K562 (cell line): Measurements from ENCODE around the gene IER3IP1. TPM values are rescaled to one million over a fixed set of nuclear protein-coding genes. Genes with fewer than 3 reads are reported as not detected.

Source experiments
- ATF7 ChIP-seq: fragments of 450-650 bp; IDR thresholded peaks from 2 replicates; pipeline ENCODE4 v1.7.1; 2014; ENCODE audit warnings: mild to moderate bottlenecking, moderate library complexity
- C11orf30 ChIP-seq: fragments of 450-650 bp; IDR thresholded peaks from 2 replicates; pipeline ENCODE4 v1.6.1; 2016; ENCODE audit warnings: low read depth, mild to moderate bottlenecking
- CBX5 ChIP-seq: IDR thresholded peaks from 2 replicates; pipeline ENCODE4 v1.6.1; 2014; ENCODE audit warnings: low read depth, borderline replicate concordance
- DDX20 ChIP-seq: fragments of 450-650 bp; IDR thresholded peaks from 2 replicates; pipeline ENCODE4 v1.6.1; 2016; ENCODE audit warnings: missing genetic modification characterization, low read depth, mild to moderate bottlenecking, missing compliant biosample characterization, moderate library complexity
- FOXK1 ChIP-seq: sonication (generic); formaldehyde crosslinking; IDR thresholded peaks from 2 replicates; pipeline ENCODE4 v1.8.0; 2022; ENCODE audit warnings: missing genetic modification reagents, mild to moderate bottlenecking, borderline replicate concordance
- GMEB1 ChIP-seq: fragments of 250-450 bp; sonication (Bioruptor Pico); IDR thresholded peaks from 2 replicates; pipeline ENCODE4 v1.4.0; 2020; ENCODE audit warnings: mild to moderate bottlenecking
- JUND ChIP-seq, 2 experiments: IDR thresholded peaks; 2 replicates in 1 of 2; 3 replicates in 1 of 2; pipeline ENCODE4 v1.6.1; 2011; ENCODE audit warnings: borderline replicate concordance in 2 of 2, low read depth in 2 of 2, low read length in 2 of 2, improper control_type of control experiment in 1 of 2, missing biosample characterization in 1 of 2, missing genetic modification characterization in 1 of 2, missing genetic modification reagents in 1 of 2
- KHSRP ChIP-seq: fragments of 450-650 bp; IDR thresholded peaks from 2 replicates; pipeline ENCODE4 v1.6.1; 2017
- RAD51 ChIP-seq: fragments of 450-650 bp; IDR thresholded peaks from 2 replicates; pipeline ENCODE4 v1.7.1; 2016; ENCODE audit warnings: low read depth, mild to moderate bottlenecking, borderline replicate concordance
- TFE3 ChIP-seq: fragments of 450-650 bp; formaldehyde crosslinking; IDR thresholded peaks from 2 replicates; pipeline ENCODE4 v1.4.0; 2020; ENCODE audit warnings: mild to moderate bottlenecking, mixed read lengths
- ZNF134 ChIP-seq: fragments of 250-450 bp; sonication (Bioruptor Pico); conservative IDR thresholded peaks from 2 replicates; pipeline ENCODE4 v1.4.0; 2020
- ZNF41 ChIP-seq: fragments of 250-450 bp; sonication (Bioruptor Pico); conservative IDR thresholded peaks from 2 replicates; pipeline ENCODE4 v1.4.0; 2020; ENCODE audit warnings: mild to moderate bottlenecking
- ZNF785 ChIP-seq: fragments of 250-450 bp; sonication (Bioruptor Pico); IDR thresholded peaks from 2 replicates; pipeline ENCODE4 v1.4.0; 2020; ENCODE audit warnings: mild to moderate bottlenecking
- polyA plus RNA-seq, 8 experiments: library from polyadenylated mRNA; depleted of rRNA in 4 of 8; stranded (reverse) in 5 of 8; unstranded in 3 of 8; fragments of >200 nt; fragmentation: Nextera tagmentation in 2 of 8; fragmentation: Illumina TruSeq in 1 of 8; extraction: Ambion mirVana in 2 of 8; extraction: Trizol in 1 of 8; gene quantifications; 2 replicates each; pipeline versions ENCODE4 v1.2.1 to v1.2.3, GENCODE V29; 2011 to 2014; ENCODE audit warnings: inconsistent platforms in 1 of 8, missing spikeins in 1 of 8
- total RNA-seq, 7 experiments: library from RNA; depleted of rRNA in 6 of 7; stranded (reverse); fragments of >200 nt in 6 of 7; fragmentation: Illumina TruSeq in 2 of 7; extraction: Trizol in 2 of 7; gene quantifications; 2 replicates each; pipeline versions ENCODE4 v1.2.1 to v1.2.3, GENCODE V29; 2011 to 2021; ENCODE audit warnings: low replicate concordance in 1 of 7

Gene IER3IP1
- total and polyA plus RNA-seq, 9 of the 15 experiments (the other 6 are each of a cell fraction or from before 2014, with no cell fraction given) = 9.0 to 38.2 (median 19.9) TPM

DNA sequence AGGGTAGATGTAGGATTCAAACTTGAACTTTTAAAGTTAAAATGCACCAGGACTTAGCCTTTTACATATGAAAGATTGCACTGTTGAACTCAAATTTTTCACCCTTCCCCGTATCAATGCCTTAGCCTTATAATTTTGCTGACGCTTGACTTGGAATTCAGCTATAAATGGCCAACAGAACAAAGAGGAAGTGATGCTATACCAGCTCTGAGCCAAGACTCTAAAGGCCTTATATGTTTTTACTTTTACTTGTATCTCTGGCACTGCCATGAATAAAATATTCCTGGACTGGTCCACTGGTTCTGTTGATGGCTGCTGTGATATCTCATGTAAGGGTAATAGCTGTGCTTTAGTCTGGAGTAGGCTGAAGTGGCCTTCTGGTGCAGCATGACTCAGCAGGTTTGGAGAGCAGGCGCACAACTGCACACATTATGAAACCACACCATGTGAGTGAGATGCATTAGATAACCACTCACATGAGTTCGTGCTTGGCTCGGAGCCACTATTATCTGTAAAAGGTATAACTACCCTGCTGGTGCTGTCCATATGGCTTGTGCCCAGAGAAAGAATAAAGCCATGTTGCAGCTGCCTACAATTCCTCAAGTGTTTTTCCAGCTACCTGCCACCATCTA is 8.4 kb upstream of the IER3IP1 start (continued):
- TF ChIP-seq CBX5 (peak; percentile 89; the same call in 1 of the 2 replicates), FOXK1 (CRISPR knock-in tag) (no peak), C11orf30 (peak; percentile 95), KHSRP (no peak), ATF7 (peak; percentile 66), DDX20 (no peak), ZNF41 (CRISPR knock-in tag) (no peak), TFE3 (CRISPR knock-in tag) (peak; percentile 50), GMEB1 (no peak), JUND (IDR thresholded peaks at IDR 0.05; ENCODE audit: borderline replicate concordance, low read depth, low read length) (peak; percentile 82), JUND (tag; IDR thresholded peaks at IDR 0.05; ENCODE audit: borderline replicate concordance, low read depth, low read length) (peak; percentile 57; the same call in 2 of the 3 replicates), ZNF785 (no peak), RAD51 (peak; percentile 20; the same call in 1 of the 2 replicates), ZNF134 (CRISPR knock-in tag) (no peak)
